Liver (tissue), 9 donors: Measurements from ENCODE around the gene CAMK1G. TPM values are rescaled to one million over a fixed set of nuclear protein-coding genes. Genes with fewer than 3 reads are reported as not detected.

ENCODE experiments used
- DNase-seq: peaks from one replicate; pipeline ENCODE4 v3.0.0-alpha.2; 2017; ENCODE audit warnings: low spot score
- H3K27ac ChIP-seq, 2 donors: one replicate each; pipeline ENCODE4 v1.7.0; 2013; ENCODE audit warnings: inconsistent platforms in 2 of 2, low read length in 2 of 2, control low read depth in 1 of 2, low read depth in 1 of 2, mild to moderate bottlenecking in 1 of 2
- H3K27me3 ChIP-seq, 4 donors: one replicate each; pipeline versions ENCODE4 v1.6.1 to v1.7.0; 2013; ENCODE audit warnings: low read length in 3 of 4, inconsistent platforms in 1 of 4, mild to moderate bottlenecking in 1 of 4, moderate library complexity in 1 of 4; ENCODE audit not compliant: control insufficient read depth in 4 of 4, insufficient read depth in 4 of 4
- H3K36me3 ChIP-seq, 4 donors: one replicate each; pipeline versions ENCODE4 v1.6.1 to v1.7.0; 2013; ENCODE audit warnings: low read length in 3 of 4, mild to moderate bottlenecking in 3 of 4, low read depth in 1 of 4, moderate library complexity in 1 of 4; ENCODE audit not compliant: control insufficient read depth in 4 of 4, insufficient read depth in 3 of 4
- H3K4me1 ChIP-seq, 4 donors: one replicate each; pipeline versions ENCODE4 v1.6.1 to v1.7.0; 2013; ENCODE audit warnings: low read length in 3 of 4, mild to moderate bottlenecking in 3 of 4, moderate library complexity in 1 of 4; ENCODE audit not compliant: control insufficient read depth in 4 of 4, insufficient read depth in 4 of 4
- H3K4me3 ChIP-seq, 3 donors: one replicate each; pipeline versions ENCODE4 v1.6.1 to v1.7.0; 2013; ENCODE audit warnings: low read length in 3 of 3, control low read depth in 1 of 3, low read depth in 1 of 3, mild to moderate bottlenecking in 1 of 3
- H3K9ac ChIP-seq, 2 donors: one replicate each; pipeline ENCODE4 v1.7.0; 2013; ENCODE audit warnings: low read length in 2 of 2, mild to moderate bottlenecking in 2 of 2, moderate library complexity in 2 of 2, control low read depth in 1 of 2, low read depth in 1 of 2
- H3K9me3 ChIP-seq, 4 donors: one replicate each; pipeline versions ENCODE4 v1.6.1 to v1.7.0; 2013; ENCODE audit warnings: low read length in 3 of 4; ENCODE audit not compliant: control insufficient read depth in 4 of 4
- EGR1 ChIP-seq, 2 donors: IDR thresholded peaks; 2 replicates each; pipeline ENCODE4 v1.6.1; 2016 to 2018; ENCODE audit warnings: antibody characterized with exemption in 2 of 2, low read depth in 2 of 2
- FOXA1 ChIP-seq: IDR thresholded peaks from 2 replicates; pipeline ENCODE4 v1.6.1; 2016; ENCODE audit warnings: antibody characterized with exemption
- FOXA2 ChIP-seq: IDR thresholded peaks from 2 replicates; pipeline ENCODE4 v1.6.1; 2016; ENCODE audit warnings: antibody characterized with exemption
- HNF4A ChIP-seq, 2 donors: conservative IDR thresholded peaks; 2 replicates each; pipeline ENCODE4 v1.6.1; 2016; ENCODE audit warnings: antibody characterized with exemption in 2 of 2, mild to moderate bottlenecking in 2 of 2
- HNF4G ChIP-seq: IDR thresholded peaks from 2 replicates; pipeline ENCODE4 v1.6.1; 2016; ENCODE audit warnings: antibody characterized with exemption
- JUND ChIP-seq, 2 donors: IDR thresholded peaks; 2 replicates each; pipeline ENCODE4 v1.6.1; 2016; ENCODE audit warnings: antibody characterized with exemption in 2 of 2
- NR2F2 ChIP-seq: IDR thresholded peaks from 2 replicates; pipeline ENCODE4 v1.6.1; 2016; ENCODE audit warnings: antibody characterized with exemption
- RAD21 ChIP-seq, 2 donors: IDR thresholded peaks; 2 replicates each; pipeline ENCODE4 v1.6.1; 2016; ENCODE audit warnings: antibody characterized with exemption in 2 of 2, mild to moderate bottlenecking in 2 of 2
- RXRA ChIP-seq, 2 donors: IDR thresholded peaks; 2 replicates each; pipeline ENCODE4 v1.6.1; 2017 to 2018; ENCODE audit warnings: antibody characterized with exemption in 2 of 2, mild to moderate bottlenecking in 1 of 2
- TAF1 ChIP-seq: conservative IDR thresholded peaks from 2 replicates; pipeline ENCODE4 v1.6.1; 2016; ENCODE audit warnings: antibody characterized with exemption, mild to moderate bottlenecking
- YY1 ChIP-seq: IDR thresholded peaks from 2 replicates; pipeline ENCODE4 v1.6.1; 2016; ENCODE audit warnings: antibody characterized with exemption, mild to moderate bottlenecking
- WGBS: extraction: QIAGEN DNeasy Blood & Tissue Kit; methylation state at CpG from one replicate; pipeline ENCODE4 v1.1.7; 2013; 5-methylcytosine and 5-hydroxymethylcytosine counted together
- polyA plus RNA-seq, 2 donors: library from polyadenylated mRNA; stranded (reverse) in 1 of 2; unstranded in 1 of 2; fragments of 200-250 nt in 1 of 2; fragments of >200 nt in 1 of 2; fragmentation: Nextera tagmentation in 1 of 2; extraction: Ambion mirVana in 1 of 2; gene quantifications; one replicate each; pipeline versions ENCODE4 v1.2.1 to v1.2.3, GENCODE V29; 2013 to 2015
- total RNA-seq, 2 donors: library from RNA; depleted of rRNA; stranded (reverse); fragments of >200 nt; gene quantifications; one replicate each; pipeline ENCODE4 v1.2.3, GENCODE V29; 2014
- TF ChIP-seq, protein P1 (sequence below): IDR thresholded peaks from 2 replicates; pipeline ENCODE4 v1.6.1; 2016; ENCODE audit warnings: antibody characterized with exemption, mild to moderate bottlenecking
- TF ChIP-seq, protein P2 (sequence below): IDR thresholded peaks from 2 replicates; pipeline ENCODE4 v1.6.1; 2016; ENCODE audit warnings: antibody characterized with exemption
- TF ChIP-seq, protein P3 (sequence below): fragments of 150-350 bp; IDR thresholded peaks from 2 replicates; pipeline ENCODE4 v1.5.1; 2017; ENCODE audit warnings: improper control_type of control experiment, low read depth, low read length; ENCODE audit not compliant: missing input control
- donor health status: healthy.
- donor health status: healthy.
- donor health status: healthy.
- donor health status: healthy.
- donor health status: healthy.

Gene CAMK1G
- total and polyA plus RNA-seq, 4 donors, result 0.03 to 0.25 (median 0.14) TPM; not detected in 1

DNA sequence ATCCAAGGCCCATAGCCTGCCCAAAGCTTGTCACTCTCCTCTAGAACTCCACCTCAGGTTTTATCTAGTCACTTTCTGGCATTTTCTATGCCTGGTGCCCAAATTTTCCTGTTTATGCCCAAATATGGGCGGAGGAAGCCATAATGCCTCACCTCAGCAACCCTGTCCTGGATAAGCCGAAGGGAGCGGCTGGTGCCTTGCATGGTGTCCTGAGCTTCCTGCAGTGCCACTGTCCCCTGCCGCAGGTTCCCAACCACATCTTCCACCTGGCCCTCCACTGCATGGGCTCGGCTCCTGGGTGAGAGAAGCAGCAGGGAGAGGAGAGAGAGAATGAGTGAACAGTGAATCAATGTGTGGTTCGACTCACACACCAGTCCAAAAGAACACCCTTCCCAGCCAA is 34.2 kb downstream of the CAMK1G start:
- DNase-seq, result no peak
- Histone ChIP-seq H3K27me3 (no peaks in the 10 kb centered on the region), H3K4me3 (no peak overlapping the region), H3K9me3 (no peaks in the 10 kb centered on the region), H3K9ac (no peak overlapping the region), H3K4me1 (peaks cover 0 to 5% (median 2%) of the 10 kb centered on the region in 4 donors), H3K36me3 (peaks cover 0 to 4% (median under 1%) of the 10 kb centered on the region in 4 donors), H3K27ac (no peak overlapping the region)
- TF ChIP-seq, protein P1, sequence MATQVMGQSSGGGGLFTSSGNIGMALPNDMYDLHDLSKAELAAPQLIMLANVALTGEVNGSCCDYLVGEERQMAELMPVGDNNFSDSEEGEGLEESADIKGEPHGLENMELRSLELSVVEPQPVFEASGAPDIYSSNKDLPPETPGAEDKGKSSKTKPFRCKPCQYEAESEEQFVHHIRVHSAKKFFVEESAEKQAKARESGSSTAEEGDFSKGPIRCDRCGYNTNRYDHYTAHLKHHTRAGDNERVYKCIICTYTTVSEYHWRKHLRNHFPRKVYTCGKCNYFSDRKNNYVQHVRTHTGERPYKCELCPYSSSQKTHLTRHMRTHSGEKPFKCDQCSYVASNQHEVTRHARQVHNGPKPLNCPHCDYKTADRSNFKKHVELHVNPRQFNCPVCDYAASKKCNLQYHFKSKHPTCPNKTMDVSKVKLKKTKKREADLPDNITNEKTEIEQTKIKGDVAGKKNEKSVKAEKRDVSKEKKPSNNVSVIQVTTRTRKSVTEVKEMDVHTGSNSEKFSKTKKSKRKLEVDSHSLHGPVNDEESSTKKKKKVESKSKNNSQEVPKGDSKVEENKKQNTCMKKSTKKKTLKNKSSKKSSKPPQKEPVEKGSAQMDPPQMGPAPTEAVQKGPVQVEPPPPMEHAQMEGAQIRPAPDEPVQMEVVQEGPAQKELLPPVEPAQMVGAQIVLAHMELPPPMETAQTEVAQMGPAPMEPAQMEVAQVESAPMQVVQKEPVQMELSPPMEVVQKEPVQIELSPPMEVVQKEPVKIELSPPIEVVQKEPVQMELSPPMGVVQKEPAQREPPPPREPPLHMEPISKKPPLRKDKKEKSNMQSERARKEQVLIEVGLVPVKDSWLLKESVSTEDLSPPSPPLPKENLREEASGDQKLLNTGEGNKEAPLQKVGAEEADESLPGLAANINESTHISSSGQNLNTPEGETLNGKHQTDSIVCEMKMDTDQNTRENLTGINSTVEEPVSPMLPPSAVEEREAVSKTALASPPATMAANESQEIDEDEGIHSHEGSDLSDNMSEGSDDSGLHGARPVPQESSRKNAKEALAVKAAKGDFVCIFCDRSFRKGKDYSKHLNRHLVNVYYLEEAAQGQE, result no peak
- TF ChIP-seq TAF1 (no peak), HNF4G (no peak), JUND (IDR thresholded peaks at IDR 0.05) (no peak), RAD21 (IDR thresholded peaks at IDR 0.05) (no peak), HNF4A (conservative IDR thresholded peaks at IDR 0.05) (no peak), YY1 (no peak), EGR1 (IDR thresholded peaks at IDR 0.05; ENCODE audit: low read depth in 2 of 2) (no peak), FOXA2 (no peak), RXRA (IDR thresholded peaks at IDR 0.05) (no peak), NR2F2 (no peak)
- TF ChIP-seq, protein P2, sequence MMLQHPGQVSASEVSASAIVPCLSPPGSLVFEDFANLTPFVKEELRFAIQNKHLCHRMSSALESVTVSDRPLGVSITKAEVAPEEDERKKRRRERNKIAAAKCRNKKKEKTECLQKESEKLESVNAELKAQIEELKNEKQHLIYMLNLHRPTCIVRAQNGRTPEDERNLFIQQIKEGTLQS, result no peak
- WGBS, result 93% methylated on average over 6 of the region's 6 CpGs

DNA sequence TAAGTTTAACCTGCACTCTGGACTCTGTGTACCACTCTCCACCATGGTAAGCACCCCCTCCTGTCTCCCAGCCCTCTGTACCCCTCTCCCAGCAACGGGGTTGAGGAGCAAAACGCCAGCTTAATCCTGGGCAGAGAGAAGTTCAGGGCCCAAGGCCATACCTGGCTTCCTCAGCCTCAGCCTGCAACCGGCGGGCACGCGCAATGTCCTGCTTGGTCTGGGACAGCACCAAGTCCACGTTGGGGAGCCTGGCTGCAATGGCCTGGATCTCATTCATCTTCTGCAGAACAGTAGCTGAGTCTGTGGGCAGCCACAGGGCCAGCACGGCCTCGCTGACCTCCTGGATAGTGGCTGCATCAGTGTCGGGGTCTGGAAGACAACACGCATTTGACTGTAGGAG is 34.8 kb downstream of the CAMK1G start:
- TF ChIP-seq JUND (IDR thresholded peaks at IDR 0.05), result no peak
- TF ChIP-seq RXRA (IDR thresholded peaks at IDR 0.05), result no peak
- TF ChIP-seq FOXA1, result no peak
- TF ChIP-seq TAF1, result no peak
- TF ChIP-seq, protein P1, result no peak
- TF ChIP-seq, protein P2, result no peak
- no peak for TF ChIP-seq FOXA2
- no peak for TF ChIP-seq HNF4A (conservative IDR thresholded peaks at IDR 0.05)
- no peak for TF ChIP-seq RAD21 (IDR thresholded peaks at IDR 0.05)
- TF ChIP-seq, protein P3, sequence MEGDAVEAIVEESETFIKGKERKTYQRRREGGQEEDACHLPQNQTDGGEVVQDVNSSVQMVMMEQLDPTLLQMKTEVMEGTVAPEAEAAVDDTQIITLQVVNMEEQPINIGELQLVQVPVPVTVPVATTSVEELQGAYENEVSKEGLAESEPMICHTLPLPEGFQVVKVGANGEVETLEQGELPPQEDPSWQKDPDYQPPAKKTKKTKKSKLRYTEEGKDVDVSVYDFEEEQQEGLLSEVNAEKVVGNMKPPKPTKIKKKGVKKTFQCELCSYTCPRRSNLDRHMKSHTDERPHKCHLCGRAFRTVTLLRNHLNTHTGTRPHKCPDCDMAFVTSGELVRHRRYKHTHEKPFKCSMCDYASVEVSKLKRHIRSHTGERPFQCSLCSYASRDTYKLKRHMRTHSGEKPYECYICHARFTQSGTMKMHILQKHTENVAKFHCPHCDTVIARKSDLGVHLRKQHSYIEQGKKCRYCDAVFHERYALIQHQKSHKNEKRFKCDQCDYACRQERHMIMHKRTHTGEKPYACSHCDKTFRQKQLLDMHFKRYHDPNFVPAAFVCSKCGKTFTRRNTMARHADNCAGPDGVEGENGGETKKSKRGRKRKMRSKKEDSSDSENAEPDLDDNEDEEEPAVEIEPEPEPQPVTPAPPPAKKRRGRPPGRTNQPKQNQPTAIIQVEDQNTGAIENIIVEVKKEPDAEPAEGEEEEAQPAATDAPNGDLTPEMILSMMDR, result no peak
- no peak overlapping the region for H3K9ac ChIP-seq

More for the DNA sequence above, 34.8 kb downstream of the CAMK1G start:
- WGBS, result 93% methylated on average over 11 of the region's 11 CpGs
- peaks cover 0 to 5% (median 2%) of the 10 kb centered on the region in 4 donors for H3K4me1 ChIP-seq
- H3K27ac ChIP-seq, result no peak overlapping the region
- H3K27me3 ChIP-seq, result no peaks in the 10 kb centered on the region
- DNase-seq, result no peak
- no peaks in the 10 kb centered on the region for H3K9me3 ChIP-seq
- peaks cover 0 to 4% (median under 1%) of the 10 kb centered on the region in 4 donors for H3K36me3 ChIP-seq
- H3K4me3 ChIP-seq, result no peak overlapping the region
